ENCODE data around the gene PIP5K1C.

Gene PIP5K1C

DNA sequence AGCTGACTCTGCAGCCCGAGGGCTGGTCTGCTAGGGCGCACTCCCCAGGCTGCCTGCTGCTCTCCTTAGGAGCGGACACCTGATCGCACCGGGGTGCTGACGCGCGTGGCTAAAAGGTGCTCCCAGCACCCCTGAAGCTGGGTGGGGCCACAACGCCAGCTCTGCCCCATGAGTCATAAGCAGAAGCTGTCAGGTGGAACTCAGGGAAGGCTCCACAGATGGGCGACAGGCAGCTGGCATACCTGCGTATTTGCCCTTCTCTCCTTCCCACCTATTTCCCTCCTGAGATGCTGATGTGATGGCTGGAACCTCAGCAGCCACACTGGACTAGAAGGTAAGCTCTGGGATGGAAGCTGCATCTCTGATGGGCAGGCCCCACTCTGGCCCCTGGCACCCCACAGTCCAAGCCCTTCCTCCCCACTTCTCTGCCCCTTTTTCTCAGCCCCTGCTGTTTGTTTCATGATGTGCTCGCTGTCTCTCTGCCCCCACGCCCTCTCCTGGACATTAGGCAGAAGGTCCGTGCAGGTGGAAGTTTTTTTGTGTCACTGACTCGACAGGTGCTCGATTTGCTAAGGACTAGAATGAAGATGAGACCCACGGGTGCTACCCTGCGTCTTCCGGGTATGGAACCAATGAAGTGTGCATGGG is 43.4 kb downstream of the PIP5K1C start:
- H3K27me3 ChIP-seq (ENCODE audit: insufficient read depth, poor library complexity, severe bottlenecking), result no peaks in the 10 kb centered on the region
- DNase-seq (ENCODE audit: low spot score), result no peak
- H3K9me3 ChIP-seq (ENCODE audit: severe bottlenecking), result no peaks in the 10 kb centered on the region
- no peak for ATAC-seq (ENCODE audit: low read depth)
- H3K36me3 ChIP-seq (ENCODE audit: low read depth), result peaks cover 9% of the 10 kb centered on the region; the same call in 1 of the 2 replicates
- TF ChIP-seq, protein P1, sequence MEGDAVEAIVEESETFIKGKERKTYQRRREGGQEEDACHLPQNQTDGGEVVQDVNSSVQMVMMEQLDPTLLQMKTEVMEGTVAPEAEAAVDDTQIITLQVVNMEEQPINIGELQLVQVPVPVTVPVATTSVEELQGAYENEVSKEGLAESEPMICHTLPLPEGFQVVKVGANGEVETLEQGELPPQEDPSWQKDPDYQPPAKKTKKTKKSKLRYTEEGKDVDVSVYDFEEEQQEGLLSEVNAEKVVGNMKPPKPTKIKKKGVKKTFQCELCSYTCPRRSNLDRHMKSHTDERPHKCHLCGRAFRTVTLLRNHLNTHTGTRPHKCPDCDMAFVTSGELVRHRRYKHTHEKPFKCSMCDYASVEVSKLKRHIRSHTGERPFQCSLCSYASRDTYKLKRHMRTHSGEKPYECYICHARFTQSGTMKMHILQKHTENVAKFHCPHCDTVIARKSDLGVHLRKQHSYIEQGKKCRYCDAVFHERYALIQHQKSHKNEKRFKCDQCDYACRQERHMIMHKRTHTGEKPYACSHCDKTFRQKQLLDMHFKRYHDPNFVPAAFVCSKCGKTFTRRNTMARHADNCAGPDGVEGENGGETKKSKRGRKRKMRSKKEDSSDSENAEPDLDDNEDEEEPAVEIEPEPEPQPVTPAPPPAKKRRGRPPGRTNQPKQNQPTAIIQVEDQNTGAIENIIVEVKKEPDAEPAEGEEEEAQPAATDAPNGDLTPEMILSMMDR (IDR thresholded peaks at IDR 0.05; ENCODE audit: poor library complexity, severe bottlenecking), result no peak
- peaks cover 11% of the 10 kb centered on the region for H3K4me1 ChIP-seq (ENCODE audit: insufficient read depth, poor library complexity, severe bottlenecking)
- H3K4me3 ChIP-seq (ENCODE audit: severe bottlenecking), result no peak overlapping the region
- no peak overlapping the region for H3K27ac ChIP-seq (ENCODE audit: poor library complexity, severe bottlenecking)

DNA sequence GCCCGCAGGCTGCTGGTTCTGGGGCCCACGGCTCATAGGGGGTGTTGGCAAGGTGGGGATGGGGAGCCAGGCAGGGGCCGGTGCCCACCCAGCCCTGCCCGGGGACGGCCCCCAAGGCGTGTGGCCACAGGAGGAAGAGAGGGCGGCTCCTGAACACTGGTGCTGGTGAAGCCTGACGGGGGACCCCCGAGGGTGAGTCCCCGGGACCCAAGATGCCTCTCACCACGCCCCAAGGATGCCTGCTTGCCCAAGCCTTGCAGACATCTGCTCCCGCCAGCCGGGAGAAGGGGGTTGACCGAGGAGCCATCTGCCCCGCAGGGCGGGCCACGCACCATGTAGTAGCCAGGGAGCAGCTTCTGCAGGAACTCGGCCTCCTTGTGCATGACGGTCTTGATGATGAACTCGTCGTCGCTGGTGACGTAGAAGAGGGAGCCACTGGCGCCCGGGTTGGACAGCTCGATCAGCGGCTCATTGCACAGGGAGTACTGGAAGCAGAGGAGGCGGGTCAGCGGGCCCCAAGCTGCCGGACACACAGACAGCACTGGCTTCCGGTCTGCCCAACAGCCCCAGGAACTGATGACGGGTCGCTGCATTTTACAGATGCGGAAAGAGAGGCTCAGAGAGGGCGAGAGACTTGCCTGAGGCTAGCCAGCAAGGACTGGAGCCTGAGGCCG is 44.1 kb downstream of the PIP5K1C start:
- Histone ChIP-seq H3K36me3 (ENCODE audit: low read depth) (peaks cover 9% of the 10 kb centered on the region; the same call in 1 of the 2 replicates), H3K4me1 (ENCODE audit: insufficient read depth, poor library complexity, severe bottlenecking) (peaks cover 11% of the 10 kb centered on the region), H3K9me3 (ENCODE audit: severe bottlenecking) (no peaks in the 10 kb centered on the region), H3K4me3 (ENCODE audit: severe bottlenecking) (no peak overlapping the region), H3K27me3 (ENCODE audit: insufficient read depth, poor library complexity, severe bottlenecking) (no peaks in the 10 kb centered on the region), H3K27ac (ENCODE audit: poor library complexity, severe bottlenecking) (peak overlapping the region; percentile 38)
- no peak for DNase-seq (ENCODE audit: low spot score)
- TF ChIP-seq, protein P1 (IDR thresholded peaks at IDR 0.05; ENCODE audit: poor library complexity, severe bottlenecking), result no peak
- no peak for ATAC-seq (ENCODE audit: low read depth)

DNA sequence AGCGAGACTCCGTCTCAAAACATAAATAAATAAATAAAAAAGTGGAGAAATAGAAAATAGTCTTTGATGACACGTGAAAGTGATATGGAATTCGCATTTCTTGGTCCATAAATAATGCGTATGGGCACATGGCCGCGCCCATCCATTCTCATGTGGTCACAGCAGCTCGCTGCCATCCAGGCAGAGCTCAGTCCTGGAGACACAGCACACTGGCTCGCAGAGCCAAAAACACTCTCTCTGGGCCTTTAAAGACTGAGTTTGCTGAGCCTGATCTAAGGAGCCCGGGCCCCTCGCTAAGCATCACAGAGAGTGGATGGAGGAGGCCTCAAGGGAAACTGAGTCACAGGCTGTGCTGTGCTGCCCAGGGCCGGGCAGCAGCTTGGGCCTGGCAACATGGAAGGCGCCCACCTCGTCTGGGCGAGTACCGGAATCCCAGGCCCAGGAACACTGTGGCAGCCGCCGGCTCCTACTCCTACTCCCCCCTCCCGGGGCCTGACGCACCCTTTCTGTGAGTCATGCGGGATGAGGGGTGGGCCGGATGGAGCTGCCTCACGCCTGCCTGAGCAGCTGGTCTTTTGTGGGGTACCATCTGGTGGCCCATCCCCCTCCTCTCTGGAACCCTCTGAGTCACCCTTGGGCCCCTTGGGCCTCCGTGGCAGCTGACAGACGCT is 44.7 kb downstream of the PIP5K1C start:
- TF ChIP-seq, protein P1 (IDR thresholded peaks at IDR 0.05; ENCODE audit: poor library complexity, severe bottlenecking), result no peak
- H3K4me3 ChIP-seq (ENCODE audit: severe bottlenecking), result no peak overlapping the region
- H3K4me1 ChIP-seq (ENCODE audit: insufficient read depth, poor library complexity, severe bottlenecking), result peaks cover 11% of the 10 kb centered on the region
- DNase-seq (ENCODE audit: low spot score) (peak; percentile 88), ATAC-seq (ENCODE audit: low read depth) (peak; percentile 80)
- no peaks in the 10 kb centered on the region for H3K27me3 ChIP-seq (ENCODE audit: insufficient read depth, poor library complexity, severe bottlenecking)
- peaks cover 9% of the 10 kb centered on the region; the same call in 1 of the 2 replicates for H3K36me3 ChIP-seq (ENCODE audit: low read depth)
- H3K27ac ChIP-seq (ENCODE audit: poor library complexity, severe bottlenecking), result peak overlapping the region; percentile 38
- H3K9me3 ChIP-seq (ENCODE audit: severe bottlenecking), result no peaks in the 10 kb centered on the region

DNA sequence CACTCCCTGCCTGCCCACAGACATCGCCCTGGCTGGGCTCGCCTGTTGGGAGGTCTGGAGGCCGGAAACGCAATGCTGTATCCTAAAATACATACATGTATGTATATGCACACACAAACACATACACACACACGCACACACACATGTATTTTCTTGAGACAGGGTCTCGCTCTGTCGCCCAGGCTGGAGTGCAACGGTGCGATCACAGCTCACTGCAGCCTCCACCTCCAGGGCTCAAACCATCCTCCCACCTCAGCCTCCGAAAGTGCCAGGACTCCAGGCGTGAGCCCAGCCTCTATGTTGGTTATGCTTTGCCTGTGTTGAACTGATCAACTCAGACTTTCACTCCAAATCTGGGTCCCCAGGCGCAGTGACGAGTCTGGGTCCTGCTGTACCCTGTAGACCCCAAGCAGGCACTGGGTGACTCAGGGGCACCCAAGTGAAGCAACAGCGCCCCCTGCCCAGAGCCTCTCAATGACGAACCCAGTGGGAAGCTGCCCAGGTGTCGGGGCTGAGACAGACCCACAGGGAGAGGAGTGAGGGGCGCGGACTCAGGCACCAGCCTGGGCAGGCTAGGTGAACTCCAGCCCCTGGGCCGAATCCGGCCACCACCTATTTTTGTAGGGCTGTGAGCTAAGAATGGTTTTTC is 46.3 kb downstream of the PIP5K1C start:
- DNase-seq (ENCODE audit: low spot score) (no peak), ATAC-seq (ENCODE audit: low read depth) (no peak)
- Histone ChIP-seq H3K4me1 (ENCODE audit: insufficient read depth, poor library complexity, severe bottlenecking) (peaks cover 11% of the 10 kb centered on the region), H3K4me3 (ENCODE audit: severe bottlenecking) (no peak overlapping the region), H3K27me3 (ENCODE audit: insufficient read depth, poor library complexity, severe bottlenecking) (no peaks in the 10 kb centered on the region), H3K27ac (ENCODE audit: poor library complexity, severe bottlenecking) (no peak overlapping the region), H3K9me3 (ENCODE audit: severe bottlenecking) (no peaks in the 10 kb centered on the region), H3K36me3 (ENCODE audit: low read depth) (peaks cover 9% of the 10 kb centered on the region; the same call in 1 of the 2 replicates)
- TF ChIP-seq, protein P1 (IDR thresholded peaks at IDR 0.05; ENCODE audit: poor library complexity, severe bottlenecking), result no peak

Measured in RWPE2 (cell line).